Fibroblast of pulmonary artery (primary cell): ENCODE results near the gene SMARCD1.

Source experiments
- DNase-seq: peaks from one replicate; pipeline ENCODE4 v3.0.0-alpha.2; 2010; ENCODE audit warnings: low read depth
- H3K4me3 ChIP-seq: replicated peaks from 2 replicates; pipeline ENCODE4 v1.5.1; 2011; ENCODE audit warnings: low read depth, mild to moderate bottlenecking, control low read depth, low read length, moderate library complexity
- TF ChIP-seq, protein P1 (sequence below): IDR thresholded peaks from 2 replicates; pipeline ENCODE4 v1.5.1; 2011; ENCODE audit warnings: mild to moderate bottlenecking, control low read depth, low read length, inconsistent platforms; ENCODE audit errors: missing control alignments

SMARCD1 gene

DNA sequence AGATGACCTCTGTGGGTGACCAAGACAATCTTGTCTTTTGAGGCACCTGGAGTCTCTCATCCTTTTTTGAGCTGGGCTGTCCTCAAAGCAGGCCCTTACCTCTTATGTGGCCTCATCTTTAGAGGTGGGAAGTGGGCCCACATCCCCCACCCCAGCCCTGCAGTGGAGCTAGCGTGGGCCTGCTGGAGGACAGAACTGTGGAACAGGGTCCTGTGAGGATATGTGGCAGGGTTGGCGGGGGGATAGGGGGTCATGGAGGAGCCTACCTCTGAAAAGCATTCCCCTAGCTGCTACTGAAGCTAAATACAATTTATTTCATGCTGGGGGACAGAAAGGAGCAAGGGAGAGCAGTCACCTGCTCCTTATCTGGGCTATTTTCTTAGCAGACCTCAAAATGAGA, 18.2 kb downstream of the SMARCD1 start:
- DNase-seq = no peak
- no peak overlapping the region for H3K4me3 ChIP-seq
- TF ChIP-seq, protein P1, sequence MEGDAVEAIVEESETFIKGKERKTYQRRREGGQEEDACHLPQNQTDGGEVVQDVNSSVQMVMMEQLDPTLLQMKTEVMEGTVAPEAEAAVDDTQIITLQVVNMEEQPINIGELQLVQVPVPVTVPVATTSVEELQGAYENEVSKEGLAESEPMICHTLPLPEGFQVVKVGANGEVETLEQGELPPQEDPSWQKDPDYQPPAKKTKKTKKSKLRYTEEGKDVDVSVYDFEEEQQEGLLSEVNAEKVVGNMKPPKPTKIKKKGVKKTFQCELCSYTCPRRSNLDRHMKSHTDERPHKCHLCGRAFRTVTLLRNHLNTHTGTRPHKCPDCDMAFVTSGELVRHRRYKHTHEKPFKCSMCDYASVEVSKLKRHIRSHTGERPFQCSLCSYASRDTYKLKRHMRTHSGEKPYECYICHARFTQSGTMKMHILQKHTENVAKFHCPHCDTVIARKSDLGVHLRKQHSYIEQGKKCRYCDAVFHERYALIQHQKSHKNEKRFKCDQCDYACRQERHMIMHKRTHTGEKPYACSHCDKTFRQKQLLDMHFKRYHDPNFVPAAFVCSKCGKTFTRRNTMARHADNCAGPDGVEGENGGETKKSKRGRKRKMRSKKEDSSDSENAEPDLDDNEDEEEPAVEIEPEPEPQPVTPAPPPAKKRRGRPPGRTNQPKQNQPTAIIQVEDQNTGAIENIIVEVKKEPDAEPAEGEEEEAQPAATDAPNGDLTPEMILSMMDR = no peak

DNA sequence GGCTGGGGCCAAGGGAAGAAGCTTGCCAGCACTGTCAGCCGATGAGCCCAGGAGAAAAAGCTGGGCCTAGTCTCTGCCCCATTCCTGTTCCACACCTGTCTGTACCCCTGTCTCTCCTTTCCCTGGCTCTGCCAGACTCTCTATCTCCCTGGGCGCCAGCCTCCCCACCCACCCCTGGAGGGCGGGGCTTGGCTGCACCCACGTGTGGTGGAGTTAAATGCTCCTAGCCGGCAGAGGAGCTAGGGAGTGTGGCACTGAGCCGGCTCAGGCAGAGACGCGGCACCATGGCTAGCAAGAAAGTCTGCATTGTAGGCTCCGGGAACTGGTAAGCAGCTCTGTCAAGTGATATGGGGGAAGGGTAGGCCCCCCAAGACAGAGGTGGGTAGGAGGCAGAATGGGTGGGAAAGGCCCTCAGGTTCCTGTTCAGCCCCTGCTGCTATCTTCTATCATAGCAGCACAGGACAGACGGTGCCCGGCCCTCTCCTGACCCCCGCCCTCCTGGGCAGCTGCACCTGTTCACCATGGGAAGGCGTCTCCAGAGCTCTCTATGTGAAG, 18.7 kb downstream of the SMARCD1 start, which contains the start of gene GPD1:
TSS of gene GPD1 (plus strand) at position 242 of the 555 bp plus-strand sequence. CDS start at position 285, 43 bp downstream.
- peak; percentile 38 for DNase-seq
- TF ChIP-seq, protein P1 = no peak
- H3K4me3 ChIP-seq = no peak within 1 kb of the TSS

DNA sequence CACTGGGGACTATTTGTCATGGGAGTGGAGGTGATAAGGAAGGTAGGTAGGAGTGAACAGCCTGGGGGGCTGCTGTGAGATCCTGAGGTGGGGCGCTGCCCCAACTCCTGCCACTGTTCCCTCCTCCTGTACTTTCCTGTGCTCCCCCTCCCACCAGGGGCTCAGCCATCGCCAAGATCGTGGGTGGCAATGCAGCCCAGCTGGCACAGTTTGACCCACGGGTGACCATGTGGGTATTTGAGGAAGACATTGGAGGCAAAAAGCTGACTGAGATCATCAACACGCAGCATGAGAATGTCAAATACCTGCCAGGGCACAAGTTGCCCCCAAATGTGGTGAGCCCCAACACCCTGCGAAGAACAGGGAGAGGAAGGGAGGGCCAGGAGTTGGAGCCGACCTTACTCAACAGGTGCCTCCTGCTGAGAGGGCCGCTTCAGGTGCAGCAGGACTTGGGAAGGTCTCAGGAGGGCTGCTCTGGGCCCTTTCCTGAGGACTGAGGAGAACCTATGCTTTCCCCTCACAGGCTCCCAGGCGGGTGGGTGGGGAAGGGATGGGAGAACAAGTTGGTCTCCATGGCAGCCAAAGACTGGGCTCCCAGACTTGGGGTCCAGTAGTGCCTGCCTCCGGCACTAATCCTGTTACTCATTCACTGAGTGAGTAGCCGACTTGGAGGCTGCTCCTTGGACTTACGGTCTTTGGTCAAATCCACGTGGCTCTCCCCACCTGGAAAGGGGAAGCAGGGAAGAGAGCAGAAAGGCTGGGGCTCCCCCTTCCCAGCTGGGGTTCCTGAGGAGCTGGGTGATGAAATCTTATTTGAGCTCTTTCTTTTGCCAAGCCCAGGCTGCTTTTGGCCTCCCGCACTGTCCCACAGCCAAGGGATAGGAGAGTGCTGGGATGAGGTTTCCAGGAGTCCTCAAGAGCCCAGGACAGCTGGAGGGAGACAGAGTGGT, 19.6 kb downstream of the SMARCD1 start:
- no peak overlapping the region for H3K4me3 ChIP-seq
- DNase-seq = no peak
- TF ChIP-seq, protein P1 = no peak

DNA sequence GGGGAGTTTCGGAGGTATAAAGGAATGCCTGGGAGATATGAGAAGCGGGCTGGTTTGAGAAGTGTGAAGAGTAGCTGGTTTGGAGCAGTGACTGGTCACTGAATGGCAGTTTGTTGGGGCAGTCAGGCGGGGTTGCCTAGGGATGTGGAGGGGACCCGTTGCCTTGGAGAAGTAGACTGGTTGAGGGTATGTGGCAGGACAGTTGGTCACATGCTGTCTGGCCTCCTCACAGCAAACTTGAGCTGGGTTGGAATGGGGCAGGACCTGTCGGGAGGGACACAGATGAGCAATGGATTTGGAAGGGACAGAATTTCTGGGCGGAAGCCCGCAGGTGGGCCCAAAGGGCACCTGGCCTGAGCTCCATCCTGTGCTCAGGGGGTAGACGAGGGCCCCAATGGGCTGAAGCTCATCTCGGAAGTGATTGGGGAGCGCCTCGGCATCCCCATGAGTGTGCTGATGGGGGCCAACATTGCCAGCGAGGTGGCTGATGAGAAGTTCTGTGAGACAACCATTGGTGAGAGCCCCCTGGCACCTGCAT, 20.8 kb downstream of the SMARCD1 start:
- no peak for DNase-seq
- TF ChIP-seq, protein P1 = no peak

DNA sequence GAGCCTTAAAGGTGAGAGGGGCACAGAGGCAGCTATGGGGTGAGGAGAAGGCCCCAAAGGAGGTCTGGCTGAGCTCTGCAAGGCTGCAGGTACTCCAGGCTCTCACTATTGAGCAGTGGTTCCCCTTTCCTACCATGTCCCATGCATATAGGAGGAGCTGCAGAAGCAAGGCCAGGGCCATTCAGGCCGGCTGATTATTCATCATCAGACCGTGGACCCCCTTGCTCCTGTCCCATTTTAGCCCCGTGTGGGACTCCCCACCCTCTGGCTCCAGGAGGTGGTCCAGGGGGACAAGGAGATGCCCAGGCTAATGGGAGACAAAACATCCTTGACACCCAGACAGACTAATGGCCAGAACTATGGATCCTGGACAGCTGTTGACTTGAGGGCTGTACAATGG, 21.8 kb downstream of the SMARCD1 start:
- TF ChIP-seq, protein P1 = no peak
- no peak for DNase-seq
- H3K4me3 ChIP-seq = no peak overlapping the region

More for the DNA sequence above, 20.8 kb downstream of the SMARCD1 start:
- no peak overlapping the region for H3K4me3 ChIP-seq

DNA sequence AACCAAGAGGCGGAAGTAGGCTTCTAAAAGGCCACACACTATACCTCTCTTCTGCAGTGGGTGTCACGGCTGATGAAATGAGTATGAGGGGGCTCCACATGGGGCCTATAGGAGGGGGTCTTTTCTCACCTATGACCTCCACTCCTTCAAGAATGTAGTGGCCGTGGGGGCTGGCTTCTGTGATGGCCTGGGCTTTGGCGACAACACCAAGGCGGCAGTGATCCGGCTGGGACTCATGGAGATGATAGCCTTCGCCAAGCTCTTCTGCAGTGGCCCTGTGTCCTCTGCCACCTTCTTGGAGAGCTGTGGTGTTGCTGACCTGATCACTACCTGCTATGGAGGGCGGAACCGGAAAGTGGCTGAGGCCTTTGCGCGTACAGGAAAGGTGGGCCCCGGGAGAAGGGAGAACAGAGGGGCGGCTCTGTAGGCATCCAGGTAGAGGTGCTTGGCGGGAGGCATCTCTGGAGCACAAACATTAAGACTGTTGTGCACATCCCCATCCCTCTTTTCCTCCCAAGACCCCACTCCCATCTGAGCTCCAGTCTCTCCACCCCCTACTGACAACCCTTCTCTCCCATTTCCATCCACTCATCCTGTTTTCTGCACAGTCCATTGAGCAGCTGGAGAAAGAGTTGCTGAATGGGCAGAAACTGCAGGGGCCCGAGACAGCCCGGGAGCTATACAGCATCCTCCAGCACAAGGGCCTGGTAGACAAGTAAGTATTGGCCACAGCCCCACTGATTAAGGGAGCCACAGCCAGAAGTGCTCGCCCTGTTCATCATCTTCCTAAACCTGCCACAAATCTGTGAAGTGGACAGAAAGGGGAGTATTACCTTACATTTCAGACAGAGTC, 22.5 kb downstream of the SMARCD1 start:
- no peak for DNase-seq
- no peak overlapping the region for H3K4me3 ChIP-seq

More for the DNA sequence above, 22.5 kb downstream of the SMARCD1 start:
- TF ChIP-seq, protein P1 = no peak
